Ishikawa (cell line): ENCODE results near the gene RNF44.

Source experiments
- CEBPB ChIP-seq: IDR thresholded peaks from 2 replicates; pipeline ENCODE4 v1.6.1; 2012
- CREB1 ChIP-seq: IDR thresholded peaks from 2 replicates; pipeline ENCODE4 v1.6.1; 2012; ENCODE audit warnings: low read depth
- EGR1 ChIP-seq: IDR thresholded peaks from 2 replicates; pipeline ENCODE4 v1.6.1; 2012
- EP300 ChIP-seq: IDR thresholded peaks from 2 replicates; pipeline ENCODE4 v1.6.1; 2012; ENCODE audit warnings: borderline replicate concordance
- FOXM1 ChIP-seq: IDR thresholded peaks from 2 replicates; pipeline ENCODE4 v1.6.1; 2012; ENCODE audit warnings: low read depth, borderline replicate concordance
- MAX ChIP-seq: IDR thresholded peaks from 2 replicates; pipeline ENCODE4 v1.6.1; 2012
- NFIC ChIP-seq: IDR thresholded peaks from 2 replicates; pipeline ENCODE4 v1.6.1; 2012
- RAD21 ChIP-seq: IDR thresholded peaks from 2 replicates; pipeline ENCODE4 v1.6.1; 2012; ENCODE audit warnings: low read depth
- REST ChIP-seq: IDR thresholded peaks from 2 replicates; pipeline ENCODE4 v1.6.1; 2012; ENCODE audit warnings: low read depth, mild to moderate bottlenecking
- TAF1 ChIP-seq: IDR thresholded peaks from 2 replicates; pipeline ENCODE4 v1.6.1; 2012; ENCODE audit warnings: low read depth, mild to moderate bottlenecking
- TCF12 ChIP-seq: IDR thresholded peaks from 2 replicates; pipeline ENCODE4 v1.6.1; 2012; ENCODE audit warnings: low read depth
- TEAD4 ChIP-seq: IDR thresholded peaks from 2 replicates; pipeline ENCODE4 v1.6.1; 2012
- USF1 ChIP-seq: IDR thresholded peaks from 2 replicates; pipeline ENCODE4 v1.6.1; 2012
- YY1 ChIP-seq: IDR thresholded peaks from 2 replicates; pipeline ENCODE4 v1.6.1; 2012; ENCODE audit warnings: low read depth
- ZBTB7A ChIP-seq: IDR thresholded peaks from 2 replicates; pipeline ENCODE4 v1.6.1; 2012; ENCODE audit warnings: low read depth

RNF44 gene

GRCh38 chr5:176545737-176546509 is 8.7 kb upstream of the RNF44 start:
- no peak for TF ChIP-seq FOXM1
- no peak for TF ChIP-seq CEBPB
- TF ChIP-seq CREB1 = no peak
- TF ChIP-seq REST = no peak

GRCh38 chr5:176545388-176545736 is 8.2 kb upstream of the RNF44 start:
- TF ChIP-seq YY1 (no peak), FOXM1 (no peak), RAD21 (no peak), NFIC (no peak), CEBPB (no peak), TCF12 (no peak), REST (no peak), USF1 (no peak), MAX (no peak), TAF1 (no peak), TEAD4 (no peak), EGR1 (no peak), ZBTB7A (no peak), EP300 (no peak), CREB1 (no peak)

- 0 out of 2 replicates have a peak, but pooled peaks have one; percentile 18 for TF ChIP-seq TCF12
- no peak for TF ChIP-seq CEBPB
- TF ChIP-seq NFIC = no peak
- 0 out of 2 replicates have a peak, but pooled peaks have one; percentile 31 for TF ChIP-seq TAF1
- no peak for TF ChIP-seq YY1
- peak; percentile 9 for TF ChIP-seq MAX
- TF ChIP-seq REST = no peak
- TF ChIP-seq TEAD4 = 0 out of 2 replicates have a peak, but pooled peaks have one; percentile 28
- no peak for TF ChIP-seq EGR1
- no peak for TF ChIP-seq RAD21
- TF ChIP-seq ZBTB7A = no peak
Measured at GRCh38 chr5:176543428-176544182, 6.4 kb upstream of the RNF44 start.

- TF ChIP-seq TAF1 (no peak), FOXM1 (no peak), YY1 (no peak), TCF12 (no peak), MAX (peak; percentile 46), EP300 (no peak), ZBTB7A (no peak), RAD21 (peak; percentile 12; the same call in 1 of the 2 replicates), CREB1 (no peak), REST (no peak), TEAD4 (no peak), CEBPB (no peak), USF1 (no peak), NFIC (no peak), EGR1 (no peak)
Measured at GRCh38 chr5:176542596-176543427, 5.6 kb upstream of the RNF44 start.
